GM19372 (cell line): Measurements from ENCODE around the gene SHANK2.
"Not testable (repeated sequence)": the region's sequence is repeated elsewhere in the genome, so short reads cannot be mapped to it uniquely, and the experiment has no call there.

Source experiments
- ATAC-seq: cut with Tn5 transposase; IDR thresholded peaks from one replicate; pipeline ENCODE4 v1.9.1; 2021; ENCODE audit warnings: mild to moderate bottlenecking, low read depth, moderate library complexity; ENCODE audit not compliant: unreplicated experiment

Gene SHANK2

DNA sequence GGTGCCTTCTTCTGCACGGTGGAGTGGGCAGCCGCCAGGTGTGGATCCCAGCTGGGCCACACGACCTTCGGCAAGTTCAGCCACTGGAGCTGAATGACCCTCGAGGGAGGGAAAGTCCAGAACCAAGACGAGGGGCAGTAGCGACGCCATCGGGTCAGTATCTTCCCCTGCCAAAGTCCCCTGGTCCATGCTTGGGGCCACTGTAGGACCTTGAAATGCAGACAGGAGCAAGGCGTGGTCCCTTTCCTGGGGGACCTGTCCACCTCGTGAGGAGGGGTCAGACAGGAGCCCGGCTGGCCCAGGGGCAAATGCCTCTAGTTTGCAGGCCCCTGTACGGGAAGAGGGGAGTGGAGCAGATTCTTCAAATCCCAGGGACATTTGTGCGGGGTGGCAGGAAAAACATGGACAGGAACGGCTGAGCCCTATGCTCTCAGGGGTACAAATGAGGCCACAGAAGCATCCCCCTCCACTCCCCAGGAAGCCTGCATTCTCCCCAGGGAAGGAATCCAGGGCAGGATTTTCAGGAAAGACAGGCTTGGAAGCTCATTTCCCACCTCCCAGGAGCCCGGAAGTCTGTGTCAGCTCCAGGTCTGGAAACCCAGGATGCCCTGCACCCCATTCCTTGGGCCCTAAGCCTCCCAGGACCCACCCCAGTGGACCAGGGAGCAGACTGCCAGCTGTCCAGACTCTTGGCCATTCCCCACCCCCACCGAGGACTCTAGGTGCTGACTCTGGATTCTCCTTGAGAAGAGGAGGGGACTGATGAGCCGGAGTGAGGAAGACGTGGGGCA is 6.6 kb downstream of the SHANK2 start:
- no peak for ATAC-seq

DNA sequence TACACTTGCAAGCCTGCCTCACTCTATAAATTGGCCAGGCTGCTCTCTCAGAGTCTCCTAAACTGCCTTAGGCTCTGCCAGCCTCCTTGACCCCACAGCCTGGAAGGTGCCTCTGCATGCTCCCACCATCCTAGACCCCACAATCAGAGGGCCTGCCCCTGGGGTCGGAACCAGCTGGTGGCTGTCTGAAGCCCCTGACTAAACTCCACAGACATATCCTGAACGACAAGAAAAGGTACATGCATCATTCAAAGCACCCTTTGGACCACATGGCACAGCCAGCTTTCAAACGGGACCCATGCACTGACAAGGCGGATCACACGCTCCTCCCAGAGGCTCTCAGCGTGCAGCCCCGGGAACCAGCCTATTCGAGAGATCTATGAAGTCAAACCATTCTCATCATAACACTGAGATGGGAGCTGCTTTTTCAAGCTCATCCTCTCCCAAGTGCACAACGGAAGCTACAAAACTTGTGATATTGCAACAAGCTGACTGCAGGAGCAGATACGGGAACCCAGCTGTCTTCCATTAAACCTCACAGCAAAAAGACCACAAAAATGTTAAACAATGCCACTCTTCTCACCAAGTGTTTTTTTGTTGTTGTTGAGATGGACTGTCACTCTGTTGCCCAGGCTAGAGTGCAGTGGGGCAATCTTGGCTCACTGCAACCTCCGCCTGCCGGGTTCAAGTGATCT is 8.1 kb downstream of the SHANK2 start:
- ATAC-seq: no peak

DNA sequence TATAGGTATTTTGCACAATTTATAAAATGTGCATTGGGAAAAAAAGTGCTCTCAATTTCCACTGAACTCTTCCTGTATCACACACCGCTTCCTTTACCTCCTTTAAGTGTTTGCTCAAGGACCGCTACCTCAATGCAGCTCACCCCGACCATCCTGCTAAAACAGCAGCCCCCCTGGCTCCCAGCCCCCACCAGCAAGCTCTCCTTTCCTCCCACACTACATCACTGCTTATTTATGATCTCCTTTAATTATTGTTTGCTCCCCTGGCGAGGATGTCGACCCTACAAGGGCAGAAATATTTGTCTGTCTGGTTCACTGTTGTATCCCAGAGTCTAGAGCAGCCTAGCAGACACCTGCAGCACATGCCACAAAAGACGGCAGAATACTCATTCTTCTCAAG is 10.0 kb downstream of the SHANK2 start:
- no peak for ATAC-seq

- no peak for ATAC-seq
These were observed 10.6 kb downstream of the SHANK2 start for GRCh38 chr11:71241721-71242259.

DNA sequence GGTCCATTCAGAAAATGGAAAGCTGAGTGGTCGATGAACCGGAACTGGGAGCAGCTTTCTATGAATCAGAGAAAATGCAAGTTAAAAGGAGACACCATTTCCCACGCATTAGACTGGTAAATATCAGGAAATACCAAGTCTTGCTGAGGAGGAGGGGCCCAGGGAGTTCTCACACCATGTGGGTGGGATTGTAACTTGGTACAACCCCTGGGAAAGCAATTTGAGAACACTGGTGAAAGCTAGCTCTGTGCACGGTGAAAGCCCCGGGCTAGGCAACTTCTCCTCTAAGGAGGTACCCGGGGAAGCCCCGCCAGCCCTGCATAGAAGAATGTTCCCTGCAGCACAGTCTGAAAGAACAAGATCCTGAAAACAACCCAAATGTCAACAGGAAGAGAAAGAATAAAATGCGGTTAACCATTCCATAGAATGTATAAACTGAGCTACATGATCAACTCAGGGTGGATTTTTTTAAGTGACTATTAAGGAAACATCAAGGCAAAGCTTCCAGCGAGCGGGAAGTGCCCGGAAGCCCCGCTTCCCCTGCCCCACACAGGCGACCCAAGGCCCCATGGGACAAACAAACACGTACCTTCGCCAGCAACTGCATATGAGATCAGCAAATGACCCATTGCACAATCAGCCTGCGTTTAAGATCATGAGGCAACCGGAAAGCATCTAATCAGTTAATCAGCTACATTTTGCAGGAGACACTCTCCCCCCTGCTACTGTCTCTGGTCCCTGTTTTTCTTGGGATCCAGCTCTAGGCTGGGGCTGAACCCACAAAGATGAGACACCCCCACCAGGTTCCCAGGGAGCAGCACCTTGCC is 11.3 kb downstream of the SHANK2 start:
- ATAC-seq: no peak

- ATAC-seq: no peak
These were observed 12.2 kb downstream of the SHANK2 start for GRCh38 chr11:71240061-71240690.

DNA sequence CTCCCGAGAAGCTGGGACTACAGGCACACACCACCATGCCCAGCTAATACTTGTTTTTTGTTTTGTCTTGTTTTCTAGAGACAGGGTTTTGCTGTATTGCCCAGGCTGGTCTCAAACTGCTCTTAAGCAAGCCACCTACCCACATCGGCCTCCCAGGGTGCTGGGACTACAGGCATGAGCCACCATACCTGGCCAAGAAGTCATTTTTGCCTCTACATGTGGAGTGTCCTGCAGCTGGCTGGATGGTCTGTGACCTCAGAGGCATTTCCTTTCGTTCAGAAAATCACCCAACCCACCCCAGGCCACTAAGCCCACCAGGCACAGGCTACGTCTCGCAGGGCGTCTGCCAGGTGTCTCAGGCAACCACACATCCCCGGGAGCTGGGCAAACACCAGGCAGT is 12.8 kb downstream of the SHANK2 start:
- ATAC-seq: no peak

GRCh38 chr11:71238941-71239340 is 13.4 kb downstream of the SHANK2 start:
- no peak for ATAC-seq

DNA sequence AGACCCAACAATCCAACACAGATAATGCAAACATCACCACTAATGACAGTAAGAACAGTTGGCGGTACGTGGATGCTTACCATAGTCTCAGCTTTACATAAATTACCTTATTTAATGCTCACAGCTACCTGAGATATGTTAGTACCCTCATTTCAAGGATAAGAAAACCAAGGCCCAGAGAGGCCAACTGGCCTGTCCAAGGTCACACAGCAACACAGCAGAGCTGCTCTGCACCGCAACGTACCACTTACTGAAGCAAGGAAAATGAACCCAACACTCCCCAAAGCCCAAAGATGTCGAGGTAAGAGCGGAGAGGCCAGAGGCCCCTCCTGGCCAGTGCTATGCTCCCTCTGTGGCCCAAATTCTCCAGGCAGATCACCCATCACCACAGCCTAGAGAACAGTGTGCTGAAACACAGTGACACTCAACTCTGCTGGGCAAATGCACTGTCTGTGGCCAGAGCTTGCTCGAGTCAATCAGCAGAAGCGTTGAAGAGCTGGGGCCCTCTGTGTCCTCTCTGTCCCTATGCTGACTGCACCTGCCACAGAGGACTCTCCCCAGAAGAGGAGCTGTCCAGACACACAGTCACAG is 14.0 kb downstream of the SHANK2 start:
- no peak for ATAC-seq

- ATAC-seq: no peak
These were observed 14.5 kb downstream of the SHANK2 start for GRCh38 chr11:71237853-71238252.

- no peak for ATAC-seq
These were observed 15.4 kb downstream of the SHANK2 start for GRCh38 chr11:71236836-71237475.

DNA sequence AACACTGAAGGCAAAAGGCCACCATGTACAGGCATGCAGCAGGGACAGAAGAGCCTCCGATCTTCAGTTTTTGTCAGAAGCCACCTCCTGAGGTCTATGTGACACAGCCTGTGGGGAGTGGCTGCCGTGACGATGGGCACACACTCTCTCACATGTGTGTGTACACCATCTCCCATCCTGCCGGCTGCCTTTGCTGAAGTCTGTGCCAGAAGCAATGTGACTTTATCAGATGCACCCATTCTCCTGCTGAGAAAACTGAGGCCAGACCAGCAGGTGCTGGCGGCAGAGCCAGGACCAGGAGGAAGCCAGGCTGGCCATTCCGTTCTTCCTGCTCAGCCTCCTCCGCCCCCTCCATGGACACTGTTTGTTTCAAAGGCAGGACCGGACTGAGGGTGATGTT is 16.7 kb downstream of the SHANK2 start:
- ATAC-seq: no peak

DNA sequence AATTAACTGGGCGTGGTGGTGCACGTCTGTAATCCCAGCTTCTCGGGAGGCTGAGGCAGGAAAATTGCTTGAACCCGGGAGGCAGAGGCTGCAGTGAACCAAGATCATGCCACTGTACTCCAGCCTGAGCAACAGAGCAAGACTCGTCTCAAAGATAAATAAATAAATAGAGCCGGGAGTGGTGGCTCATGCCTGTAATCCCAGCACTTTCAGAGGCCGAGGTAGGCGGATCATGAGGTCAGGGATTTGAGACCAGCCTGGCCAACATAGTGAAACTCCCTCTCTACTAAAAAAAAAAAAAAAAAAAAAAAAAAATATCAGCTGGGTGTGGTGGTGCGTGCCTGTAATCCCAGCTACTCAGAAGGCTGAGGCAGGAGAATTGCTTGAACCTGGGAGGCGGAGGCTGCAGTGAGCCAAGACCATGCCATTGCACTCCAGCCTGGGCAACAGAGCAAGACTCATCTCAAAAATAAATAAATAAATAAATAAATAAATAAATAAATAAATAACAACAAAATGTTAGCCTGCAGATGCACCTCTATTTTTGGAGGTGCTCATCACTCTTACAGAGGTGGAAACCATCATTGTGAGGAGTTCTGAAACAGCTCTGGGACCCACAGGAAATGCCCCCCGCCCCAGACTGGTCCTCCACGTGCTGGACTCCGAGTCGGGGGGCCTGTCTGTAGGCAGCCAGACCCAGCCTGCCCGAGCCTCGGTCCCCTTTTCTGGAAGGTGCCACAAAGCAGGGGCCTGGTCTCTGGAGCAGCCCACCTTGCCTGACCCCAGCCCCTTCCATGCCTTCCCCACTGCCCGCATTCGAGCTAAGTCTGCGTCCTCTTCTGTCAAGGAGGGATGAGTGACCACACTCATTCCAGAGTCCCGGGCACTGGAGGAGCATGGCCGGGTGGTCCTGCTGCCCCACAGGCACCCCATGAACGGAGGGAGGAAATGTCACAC is 18.2 kb downstream of the SHANK2 start:
- not testable (repeated sequence) for ATAC-seq

GRCh38 chr11:71232364-71232763 is 20.0 kb downstream of the SHANK2 start:
- ATAC-seq: no peak

DNA sequence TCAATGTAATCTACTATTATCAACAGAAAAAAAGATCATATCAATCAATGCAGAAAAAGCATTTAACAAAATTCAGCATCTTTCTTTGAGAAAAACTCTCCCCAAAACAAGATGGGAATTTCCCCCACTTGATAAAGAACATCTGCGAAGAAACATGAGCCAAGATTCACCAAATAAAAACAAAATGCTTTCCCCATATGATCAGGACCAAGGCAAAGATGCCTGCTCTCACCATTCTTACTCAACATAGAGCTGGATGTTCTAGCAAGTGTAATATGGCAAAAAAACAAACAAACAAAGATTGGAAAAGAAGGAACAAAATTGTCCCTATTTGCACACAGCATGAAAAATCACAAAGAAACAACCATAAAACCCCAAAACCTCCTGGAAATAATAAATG is 23.4 kb downstream of the SHANK2 start:
- ATAC-seq: no peak

DNA sequence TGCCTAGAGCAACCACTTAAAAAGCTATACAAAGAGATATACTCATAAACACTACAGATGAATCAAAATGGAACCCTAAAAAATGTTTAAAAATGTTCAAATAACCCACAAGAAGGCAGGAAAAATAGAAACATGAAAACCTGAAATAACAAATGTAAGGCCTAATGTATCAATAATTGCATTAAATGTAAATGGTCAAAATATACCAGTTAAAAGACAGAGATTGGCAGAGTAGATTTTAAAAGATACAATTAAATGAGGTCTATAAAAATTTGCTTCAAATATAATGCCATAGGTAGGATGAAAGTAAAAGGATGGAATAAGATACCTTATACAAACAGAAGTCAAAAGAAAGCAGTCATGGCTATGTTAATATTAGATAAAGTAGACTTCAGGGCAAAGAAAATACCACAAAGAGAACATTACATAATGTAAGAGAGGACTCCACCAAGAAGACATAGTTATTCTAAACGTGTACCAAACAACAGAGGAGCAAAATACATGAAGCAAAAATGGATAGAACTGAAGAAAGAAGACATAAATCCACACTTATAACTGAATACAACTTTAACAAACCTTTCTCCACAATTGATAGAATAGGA is 25.2 kb downstream of the SHANK2 start:
- no peak for ATAC-seq

DNA sequence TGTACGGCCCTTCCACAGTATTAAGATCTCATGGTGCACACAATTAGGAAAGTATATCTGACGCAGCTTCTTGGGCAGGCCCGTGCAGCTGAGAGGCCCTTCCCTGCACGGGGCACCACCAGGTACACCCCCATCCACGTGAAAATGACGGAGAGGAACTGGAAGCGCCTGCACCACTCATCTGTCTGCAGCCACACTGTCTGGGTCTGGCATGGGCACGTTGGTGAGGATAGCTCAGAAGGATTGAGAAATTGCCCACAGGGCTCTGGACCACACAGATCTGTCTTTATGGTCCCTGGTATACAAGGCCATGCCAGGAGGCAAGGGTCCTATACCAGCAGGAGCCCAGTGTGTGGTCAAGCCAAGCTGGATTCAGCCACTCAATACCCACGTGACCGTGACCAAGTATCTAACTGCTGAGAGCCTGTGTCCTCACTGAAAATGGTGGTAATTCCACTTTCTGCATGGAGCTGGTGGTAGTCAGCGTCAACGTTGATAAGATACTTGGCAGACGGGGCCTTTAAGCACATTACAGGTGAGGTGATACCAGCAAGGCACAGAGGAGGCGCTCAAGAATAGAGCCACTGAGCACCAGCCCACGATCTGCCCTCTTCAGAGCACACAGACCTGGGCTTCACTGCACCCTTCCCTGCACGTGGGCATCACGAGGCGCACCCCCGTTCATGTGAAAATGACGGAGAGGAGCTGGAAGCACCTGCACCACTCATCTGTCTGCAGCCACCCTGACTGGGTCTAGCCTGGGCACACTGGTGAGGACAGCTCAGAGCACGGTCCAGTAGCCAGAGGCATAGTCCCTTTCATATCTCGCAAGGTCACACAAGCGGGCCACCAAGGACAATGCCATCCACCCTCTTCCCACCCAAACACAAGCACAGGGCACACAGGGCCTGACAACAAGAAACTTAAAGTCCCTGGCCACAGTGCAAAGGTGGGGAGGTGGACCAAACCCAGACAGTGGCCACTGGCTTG is 28.4 kb downstream of the SHANK2 start:
- ATAC-seq: no peak
